Measurements from ENCODE around the gene TGFBR1.

DNA sequence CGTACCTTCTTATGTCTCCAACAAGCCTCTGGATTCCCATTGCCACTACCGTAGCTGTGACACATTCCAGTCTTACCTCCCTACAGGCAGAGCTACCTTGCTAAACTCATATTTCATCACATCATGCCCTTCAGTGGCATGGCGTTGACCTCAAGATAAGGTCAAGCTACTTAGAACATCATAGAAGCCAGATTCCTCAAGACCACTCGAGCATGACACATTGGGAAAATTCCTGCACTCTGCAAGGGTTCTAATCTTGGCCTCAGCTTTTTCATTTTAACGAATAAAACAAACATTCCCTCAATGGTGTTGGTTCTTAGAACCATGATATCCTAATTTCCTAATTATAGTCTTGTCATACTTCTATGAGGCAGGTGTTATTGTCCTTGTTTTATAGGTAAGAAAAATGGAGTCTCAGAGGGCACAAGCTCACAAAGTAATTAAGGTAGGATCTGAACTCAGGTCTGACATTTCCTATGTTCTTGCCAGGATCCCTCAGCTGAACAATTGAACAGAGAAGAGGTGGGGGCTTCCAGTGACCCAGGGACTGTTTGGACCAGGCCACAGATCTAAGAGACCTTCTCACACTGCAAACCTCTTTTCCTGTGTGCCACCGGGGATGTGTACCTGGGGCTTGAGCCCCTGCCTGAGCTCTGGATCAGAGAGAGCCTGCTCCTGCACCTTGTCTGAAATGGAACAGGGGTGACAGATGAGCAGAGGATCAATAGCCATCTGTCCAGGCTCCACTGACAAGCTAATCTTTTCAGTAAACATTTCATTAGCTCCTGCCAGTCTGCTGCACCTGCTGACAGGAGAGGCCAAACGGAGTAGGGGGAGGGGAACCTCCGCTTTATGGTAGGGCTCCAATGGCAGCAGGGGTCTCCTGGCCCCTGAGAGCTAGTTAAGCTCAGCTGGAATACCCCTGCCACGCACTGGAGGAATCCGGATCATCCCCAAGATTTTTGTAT lies 67.5 kb downstream of the TGFBR1 start:
- TF ChIP-seq CTCF (IDR thresholded peaks at IDR 0.05; ENCODE audit: poor library complexity) (no peak), EZH2phosphoT487 (IDR thresholded peaks at IDR 0.05; ENCODE audit: low read depth, severe bottlenecking, unreplicated experiment) (no peak)
